Osteoblast (primary cell): ENCODE measurements around the gene PRM1. TPM values are rescaled to one million over a fixed set of nuclear protein-coding genes. Genes with fewer than 3 reads are reported as not detected.

Source experiments
- DNase-seq: peaks from one replicate; pipeline ENCODE4 v3.0.0; 2011; ENCODE audit warnings: low spot score, mixed read lengths; ENCODE audit not compliant: insufficient read length; ENCODE audit errors: missing footprints
- H2AFZ ChIP-seq: 2 replicates; pipeline ENCODE4 v1.6.0; 2011; ENCODE audit warnings: mild to moderate bottlenecking, low read length
- H3K27ac ChIP-seq: 2 replicates; pipeline ENCODE4 v1.5.1; 2011; ENCODE audit warnings: mild to moderate bottlenecking, low read depth, low read length, moderate library complexity
- H3K27me3 ChIP-seq: 2 replicates; pipeline ENCODE4 v1.6.0; 2012; ENCODE audit warnings: mild to moderate bottlenecking, control low read depth, inconsistent platforms, low read length, moderate library complexity; ENCODE audit not compliant: insufficient read depth
- H3K36me3 ChIP-seq: 2 replicates; pipeline ENCODE4 v1.5.1; 2011; ENCODE audit warnings: mild to moderate bottlenecking, low read length, control low read depth, moderate library complexity; ENCODE audit not compliant: insufficient read depth
- H3K4me1 ChIP-seq: 2 replicates; pipeline ENCODE4 v1.5.1; 2011; ENCODE audit warnings: mild to moderate bottlenecking, low read length, control low read depth, moderate library complexity; ENCODE audit not compliant: insufficient read depth
- H3K4me2 ChIP-seq: 2 replicates; pipeline ENCODE4 v1.6.0; 2011; ENCODE audit warnings: mild to moderate bottlenecking, low read length; ENCODE audit not compliant: insufficient read depth
- H3K4me3 ChIP-seq: fragments of 200-600 bp; sonication (generic); 3 replicates; pipeline ENCODE4 v1.5.1; 2012; ENCODE audit warnings: mild to moderate bottlenecking, low read length, inconsistent platforms; ENCODE audit not compliant: insufficient read depth
- H3K79me2 ChIP-seq: 2 replicates; pipeline ENCODE4 v1.6.0; 2012; ENCODE audit warnings: mild to moderate bottlenecking, low read length, control low read depth, inconsistent platforms; ENCODE audit not compliant: insufficient read depth
- H3K9me3 ChIP-seq: 2 replicates; pipeline ENCODE4 v1.5.1; 2011; ENCODE audit warnings: low read depth, low read length, control low read depth
- H4K20me1 ChIP-seq: 2 replicates; pipeline ENCODE4 v1.6.0; 2012; ENCODE audit warnings: mild to moderate bottlenecking, low read length, control low read depth; ENCODE audit not compliant: insufficient read depth
- CTCF ChIP-seq: IDR thresholded peaks from 2 replicates; pipeline ENCODE4 v1.5.1; 2011; ENCODE audit warnings: mild to moderate bottlenecking, low read depth, low read length, moderate library complexity; ENCODE audit errors: extremely low read depth
- total RNA-seq: library from RNA; depleted of rRNA; stranded (reverse); fragments of >200 nt; gene quantifications from 2 replicates; pipeline ENCODE4 v1.2.3, GENCODE V29; 2012

The PRM1 gene
- total RNA-seq, 1 donor = not detected

GRCh38 chr16:11242658-11243057, 38.5 kb downstream of the PRM1 start:
- H2AFZ ChIP-seq = no peak overlapping the region
- H3K9me3 ChIP-seq = no peaks in the 10 kb centered on the region
- H3K4me2 ChIP-seq = no peak overlapping the region
- H3K36me3 ChIP-seq = no peaks in the 10 kb centered on the region
- H4K20me1 ChIP-seq = no peaks in the 10 kb centered on the region
- TF ChIP-seq CTCF = no peak
- H3K27me3 ChIP-seq = peaks cover 4% of the 10 kb centered on the region
- H3K4me3 ChIP-seq = no peak overlapping the region
- no peak overlapping the region for H3K27ac ChIP-seq
- H3K79me2 ChIP-seq = no peaks in the 10 kb centered on the region
- H3K4me1 ChIP-seq = no peaks in the 10 kb centered on the region
- no peak for DNase-seq

GRCh38 chr16:11241480-11242204, 39.5 kb downstream of the PRM1 start:
- TF ChIP-seq CTCF = no peak

GRCh38 chr16:11240636-11241473, 40.3 kb downstream of the PRM1 start:
- no peaks in the 10 kb centered on the region for H3K79me2 ChIP-seq
- no peak for TF ChIP-seq CTCF
- no peaks in the 10 kb centered on the region for H3K9me3 ChIP-seq
- no peaks in the 10 kb centered on the region for H4K20me1 ChIP-seq
- no peaks in the 10 kb centered on the region for H3K4me1 ChIP-seq
- H2AFZ ChIP-seq = no peak overlapping the region
- no peak overlapping the region for H3K4me2 ChIP-seq
- H3K27ac ChIP-seq = no peak overlapping the region
- peaks cover 4% of the 10 kb centered on the region for H3K27me3 ChIP-seq
- no peak overlapping the region for H3K4me3 ChIP-seq
- no peak for DNase-seq
- no peaks in the 10 kb centered on the region for H3K36me3 ChIP-seq

More at GRCh38 chr16:11241480-11242204, 39.5 kb downstream of the PRM1 start:
- H3K27ac ChIP-seq = no peak overlapping the region
- peaks cover 4% of the 10 kb centered on the region for H3K27me3 ChIP-seq
- no peak for DNase-seq
- H3K4me1 ChIP-seq = no peaks in the 10 kb centered on the region
- H4K20me1 ChIP-seq = no peaks in the 10 kb centered on the region
- no peaks in the 10 kb centered on the region for H3K36me3 ChIP-seq
- H3K4me3 ChIP-seq = no peak overlapping the region
- H3K79me2 ChIP-seq = no peaks in the 10 kb centered on the region
- H2AFZ ChIP-seq = no peak overlapping the region
- no peak overlapping the region for H3K4me2 ChIP-seq
- no peaks in the 10 kb centered on the region for H3K9me3 ChIP-seq
